ENCODE measurements around the gene OTOP3. TPM values are rescaled to one million over a fixed set of nuclear protein-coding genes. Genes with fewer than 3 reads are reported as not detected.

OTOP3 gene
- total RNA-seq, 1 experiment from 2014 or later = not detected

DNA sequence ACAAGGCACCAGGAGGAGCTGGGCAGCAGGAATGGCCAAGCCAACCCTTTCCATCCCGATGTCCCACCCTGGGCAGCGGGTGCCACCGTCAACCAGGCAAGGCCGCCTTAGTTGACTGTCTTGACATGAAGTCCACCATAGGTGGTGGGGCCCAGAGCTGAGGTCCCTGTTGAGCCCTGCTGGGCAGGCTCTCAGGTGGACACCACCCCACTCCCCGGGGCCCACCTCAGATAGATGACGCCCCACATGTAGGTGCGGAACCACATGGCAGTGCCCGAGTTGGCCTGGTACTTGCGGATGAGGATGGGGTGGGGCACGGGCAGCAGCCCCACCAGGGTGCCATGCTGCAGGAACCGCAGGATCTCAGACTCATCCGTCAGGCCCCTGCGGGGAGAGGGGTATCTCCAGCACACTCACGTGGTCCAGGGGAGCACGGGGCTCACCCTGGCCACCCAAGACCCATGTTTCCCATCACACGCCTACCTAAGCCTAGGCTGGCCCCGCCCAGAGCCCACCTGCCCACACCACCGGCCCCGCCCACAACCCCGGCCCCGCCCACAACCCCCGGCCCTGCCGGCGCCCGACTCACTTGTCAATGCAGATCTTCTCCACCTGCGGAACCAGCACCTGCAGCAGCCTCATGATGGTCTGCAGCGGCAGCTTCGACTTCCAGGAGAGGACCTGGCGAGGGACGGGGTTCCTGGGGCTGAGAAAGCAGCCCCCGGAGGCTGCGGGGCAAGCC lies 16.2 kb downstream of the OTOP3 start:
- Mint-ChIP-seq H3K27ac (ENCODE audit: unreplicated experiment) (no peak overlapping the region), H3K27me3 (ENCODE audit: insufficient read depth, unreplicated experiment) (no peaks in the 10 kb centered on the region), H3K36me3 (ENCODE audit: insufficient read depth, unreplicated experiment) (peaks cover 4% of the 10 kb centered on the region), H3K4me1 (ENCODE audit: low read depth, unreplicated experiment) (peaks cover 7% of the 10 kb centered on the region), H3K9me3 (ENCODE audit: unreplicated experiment) (no peaks in the 10 kb centered on the region), H3K4me3 (ENCODE audit: unreplicated experiment) (no peak overlapping the region)
- Histone ChIP-seq H3K9me3 (no peaks in the 10 kb centered on the region), H3K4me3 (ENCODE audit: low read depth, low read length) (no peak overlapping the region), H3K27me3 (replicated peaks; ENCODE audit: control insufficient read depth, insufficient read depth, low read length) (no peaks in the 10 kb centered on the region), H3K36me3 (ENCODE audit: control insufficient read depth, insufficient read depth, low read length) (no peaks in the 10 kb centered on the region; the same call in 1 of the 2 replicates), H3K4me1 (peaks cover 8% of the 10 kb centered on the region)
- TF ChIP-seq, protein P1, sequence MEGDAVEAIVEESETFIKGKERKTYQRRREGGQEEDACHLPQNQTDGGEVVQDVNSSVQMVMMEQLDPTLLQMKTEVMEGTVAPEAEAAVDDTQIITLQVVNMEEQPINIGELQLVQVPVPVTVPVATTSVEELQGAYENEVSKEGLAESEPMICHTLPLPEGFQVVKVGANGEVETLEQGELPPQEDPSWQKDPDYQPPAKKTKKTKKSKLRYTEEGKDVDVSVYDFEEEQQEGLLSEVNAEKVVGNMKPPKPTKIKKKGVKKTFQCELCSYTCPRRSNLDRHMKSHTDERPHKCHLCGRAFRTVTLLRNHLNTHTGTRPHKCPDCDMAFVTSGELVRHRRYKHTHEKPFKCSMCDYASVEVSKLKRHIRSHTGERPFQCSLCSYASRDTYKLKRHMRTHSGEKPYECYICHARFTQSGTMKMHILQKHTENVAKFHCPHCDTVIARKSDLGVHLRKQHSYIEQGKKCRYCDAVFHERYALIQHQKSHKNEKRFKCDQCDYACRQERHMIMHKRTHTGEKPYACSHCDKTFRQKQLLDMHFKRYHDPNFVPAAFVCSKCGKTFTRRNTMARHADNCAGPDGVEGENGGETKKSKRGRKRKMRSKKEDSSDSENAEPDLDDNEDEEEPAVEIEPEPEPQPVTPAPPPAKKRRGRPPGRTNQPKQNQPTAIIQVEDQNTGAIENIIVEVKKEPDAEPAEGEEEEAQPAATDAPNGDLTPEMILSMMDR (IDR thresholded peaks at IDR 0.05; ENCODE audit: insufficient read depth in 1 of 2, low read depth in 1 of 2, low read length in 1 of 2, severe bottlenecking in 1 of 2, unreplicated experiment in 1 of 2) = no peak
- CTCF ChIA-PET = interaction anchor here (1.4 kb wide), 1 partner anchor 10 kb away, joined by 6 read pairs; no protein-coding TSS in a partner anchor
- no peak for DNase-seq
- BruUV-seq (replicated peaks) = no TSS peak
- POLR2A ChIA-PET = no interaction called here
- intact Hi-C loops (cut with micrococcal nuclease; ENCODE audit: unreplicated experiment) = loop anchor here (5.0 kb wide), 1 partner anchor 205 kb away; the partner anchor contains the start of gene NHERF1

DNA sequence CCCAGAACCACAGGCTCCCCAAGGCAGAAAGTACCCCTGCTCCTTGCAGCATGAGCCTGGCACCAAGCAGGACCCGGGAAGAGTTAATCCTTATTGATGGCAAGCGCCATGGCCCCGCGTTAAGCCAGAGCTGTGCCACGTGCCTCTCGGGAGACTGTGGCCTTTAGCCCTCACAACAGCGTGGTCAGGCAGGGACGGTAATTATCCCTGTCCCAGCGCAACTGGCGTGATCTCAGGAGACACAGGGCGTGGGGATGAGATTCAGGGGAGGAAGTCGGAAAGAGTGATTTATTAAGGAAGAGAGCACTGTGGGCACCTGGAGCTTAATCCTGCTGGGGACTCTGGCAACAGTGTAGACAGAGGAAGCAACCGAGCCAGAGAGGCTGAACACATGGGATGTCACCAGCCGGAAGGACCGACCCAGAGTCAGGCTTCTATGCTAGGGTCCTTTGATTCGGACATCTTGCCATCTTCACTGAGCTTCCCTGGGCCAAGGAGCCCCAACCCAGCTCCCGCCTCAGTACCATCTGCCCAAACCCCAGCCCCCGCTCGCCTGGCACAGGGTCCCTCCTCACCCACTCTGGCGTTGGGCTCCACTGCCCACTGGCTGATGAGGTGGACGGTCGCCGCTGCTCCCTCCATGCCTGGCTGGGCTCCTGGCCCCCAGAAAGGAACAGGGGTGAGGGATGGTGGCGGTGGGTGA lies 16.9 kb downstream of the OTOP3 start:
- H3K9me3 ChIP-seq = no peaks in the 10 kb centered on the region
- H3K36me3 ChIP-seq (ENCODE audit: control insufficient read depth, insufficient read depth, low read length) = no peaks in the 10 kb centered on the region; the same call in 1 of the 2 replicates
- Mint-ChIP-seq H3K4me3 (ENCODE audit: unreplicated experiment) (no peak overlapping the region), H3K27ac (ENCODE audit: unreplicated experiment) (no peak overlapping the region), H3K4me1 (ENCODE audit: low read depth, unreplicated experiment) (peaks cover 7% of the 10 kb centered on the region), H3K27me3 (ENCODE audit: insufficient read depth, unreplicated experiment) (no peaks in the 10 kb centered on the region), H3K9me3 (ENCODE audit: unreplicated experiment) (no peaks in the 10 kb centered on the region), H3K36me3 (ENCODE audit: insufficient read depth, unreplicated experiment) (peaks cover 4% of the 10 kb centered on the region)
- no peak for DNase-seq
- TF ChIP-seq, protein P1 (IDR thresholded peaks at IDR 0.05; ENCODE audit: insufficient read depth in 1 of 2, low read depth in 1 of 2, low read length in 1 of 2, severe bottlenecking in 1 of 2, unreplicated experiment in 1 of 2) = no peak
- CTCF ChIA-PET = interaction anchor here (1.0 kb wide), 1 partner anchor 29 kb away, joined by 5 read pairs; the partner anchor contains the start of gene OTOP2
- intact Hi-C loops (cut with micrococcal nuclease; ENCODE audit: unreplicated experiment) = loop anchor here (5.0 kb wide), 1 partner anchor 205 kb away; the partner anchor contains the start of gene NHERF1
- H3K4me1 ChIP-seq = peaks cover 8% of the 10 kb centered on the region
- POLR2A ChIA-PET = no interaction called here
- H3K27me3 ChIP-seq (replicated peaks; ENCODE audit: control insufficient read depth, insufficient read depth, low read length) = no peaks in the 10 kb centered on the region
- no peak overlapping the region for H3K4me3 ChIP-seq (ENCODE audit: low read depth, low read length)
- BruUV-seq (replicated peaks) = no TSS peak

DNA sequence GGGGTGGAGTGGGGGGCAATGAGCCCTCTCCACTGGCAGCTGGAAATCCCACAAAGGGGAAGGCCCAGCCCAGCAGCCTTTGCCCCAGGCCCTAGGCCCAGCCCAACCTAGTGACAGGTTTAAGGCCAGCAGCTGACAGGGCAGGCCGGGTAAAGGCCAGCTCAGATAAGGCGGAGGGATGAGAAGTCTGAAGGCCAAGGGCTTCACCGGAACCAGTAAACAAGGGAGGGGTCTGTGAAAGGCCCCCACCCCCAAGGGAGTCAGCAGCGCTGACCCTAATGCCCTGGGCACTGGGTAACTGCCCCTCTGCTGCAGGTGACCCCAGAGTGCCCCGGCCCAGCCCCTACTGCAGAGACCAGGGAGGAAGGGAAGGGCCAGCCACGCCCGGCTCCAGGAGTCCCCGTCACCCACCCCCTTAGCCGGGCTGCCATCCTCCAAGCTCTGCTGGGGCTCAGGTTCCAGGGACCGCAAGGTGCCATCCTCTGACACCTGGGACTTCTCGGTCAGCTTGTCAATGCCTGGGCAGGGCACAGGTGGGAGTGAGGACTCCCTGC lies 17.5 kb downstream of the OTOP3 start:
- Histone ChIP-seq H3K9me3 (no peaks in the 10 kb centered on the region), H3K4me3 (ENCODE audit: low read depth, low read length) (no peak overlapping the region), H3K36me3 (ENCODE audit: control insufficient read depth, insufficient read depth, low read length) (no peaks in the 10 kb centered on the region; the same call in 1 of the 2 replicates), H3K27me3 (replicated peaks; ENCODE audit: control insufficient read depth, insufficient read depth, low read length) (no peaks in the 10 kb centered on the region), H3K4me1 (peaks cover 8% of the 10 kb centered on the region)
- BruUV-seq (replicated peaks) = no TSS peak
- POLR2A ChIA-PET = no interaction called here
- Mint-ChIP-seq H3K4me1 (ENCODE audit: low read depth, unreplicated experiment) (peaks cover 7% of the 10 kb centered on the region), H3K27me3 (ENCODE audit: insufficient read depth, unreplicated experiment) (no peaks in the 10 kb centered on the region), H3K9me3 (ENCODE audit: unreplicated experiment) (no peaks in the 10 kb centered on the region), H3K36me3 (ENCODE audit: insufficient read depth, unreplicated experiment) (peaks cover 4% of the 10 kb centered on the region), H3K4me3 (ENCODE audit: unreplicated experiment) (no peak overlapping the region), H3K27ac (ENCODE audit: unreplicated experiment) (no peak overlapping the region)
- TF ChIP-seq, protein P1 (IDR thresholded peaks at IDR 0.05; ENCODE audit: insufficient read depth in 1 of 2, low read depth in 1 of 2, low read length in 1 of 2, severe bottlenecking in 1 of 2, unreplicated experiment in 1 of 2) = no peak
- no peak for DNase-seq
- intact Hi-C loops (cut with micrococcal nuclease; ENCODE audit: unreplicated experiment) = loop anchor here (5.0 kb wide), 1 partner anchor 206 kb away; the partner anchor contains the start of gene NHERF1
- CTCF ChIA-PET = interaction anchor here (1.0 kb wide), 1 partner anchor 29 kb away, joined by 5 read pairs; the partner anchor contains the start of gene OTOP2

Data from Caco-2 (cell line).